GM12878 (cell line): Measurements from ENCODE around the gene PTCH2.

Source experiments
- CEBPB ChIP-seq, 2 experiments: fragments of 150-350 bp in 1 of 2; IDR thresholded peaks; 2 replicates each; pipeline ENCODE4 v1.6.1; 2012 to 2014; ENCODE audit warnings: low read depth in 2 of 2, low read length in 2 of 2, borderline replicate concordance in 1 of 2, inconsistent platforms in 1 of 2
- EP300 ChIP-seq, 2 experiments: fragments of 150-350 bp in 1 of 2; IDR thresholded peaks; 2 replicates each; pipeline ENCODE4 v1.6.1; 2011 to 2012; ENCODE audit warnings: low read depth in 2 of 2, low read length in 2 of 2, borderline replicate concordance in 1 of 2, improper control_type of control experiment in 1 of 2, inconsistent platforms in 1 of 2; ENCODE audit not compliant: control insufficient read depth in 1 of 2
- ETV6 ChIP-seq, 2 experiments: fragments of 450-650 bp in 1 of 2; IDR thresholded peaks in 1 of 2; conservative IDR thresholded peaks in 1 of 2; 2 replicates each; pipeline ENCODE4 v1.6.1; 2014; ENCODE audit warnings: antibody characterized with exemption in 1 of 2, borderline replicate concordance in 1 of 2, low read depth in 1 of 2, mild to moderate bottlenecking in 1 of 2, moderate library complexity in 1 of 2
- POLR2AphosphoS5 ChIP-seq: IDR thresholded peaks from 2 replicates; pipeline ENCODE4 v1.6.1; 2011; ENCODE audit warnings: mild to moderate bottlenecking, low read length, inconsistent platforms
- SREBF2 ChIP-seq: IDR thresholded peaks from 2 replicates; pipeline ENCODE4 v1.6.1; 2012; ENCODE audit warnings: mild to moderate bottlenecking, low read length
- YY1 ChIP-seq: IDR thresholded peaks from 2 replicates; pipeline ENCODE4 v1.6.1; 2011; ENCODE audit warnings: low read depth, mild to moderate bottlenecking, low read length
- ZBED1 ChIP-seq: IDR thresholded peaks from 2 replicates; pipeline ENCODE4 v1.6.1; 2016; ENCODE audit warnings: borderline replicate concordance

DNA sequence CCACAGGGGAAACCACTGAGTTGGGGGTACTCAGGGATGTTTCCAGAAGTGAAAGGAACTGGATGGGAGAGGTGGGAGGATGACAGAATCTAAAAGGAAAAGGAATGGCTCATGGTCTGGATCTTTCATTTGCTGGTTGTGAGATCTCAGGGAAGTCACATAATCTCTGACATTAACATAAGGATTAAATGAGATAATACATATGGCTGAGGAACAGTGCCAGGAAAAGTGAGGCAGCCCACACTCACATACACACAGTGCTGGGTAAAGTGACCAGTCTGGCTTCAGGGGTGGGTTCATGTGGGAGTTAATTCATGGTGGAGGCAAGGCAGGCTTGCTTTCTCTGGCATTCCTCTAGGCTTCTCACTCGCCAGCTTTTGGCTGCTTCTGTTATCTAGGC lies 3.9 kb upstream of the PTCH2 start:
- TF ChIP-seq SREBF2 (no peak), YY1 (no peak), ZBED1 (no peak), ETV6 (conservative IDR thresholded peaks at IDR 0.05 in 1 of 2, IDR thresholded peaks at IDR 0.05 in 1 of 2; ENCODE audit: borderline replicate concordance in 1 of 2, low read depth in 1 of 2) (no peak), EP300 (IDR thresholded peaks at IDR 0.05; ENCODE audit: borderline replicate concordance in 1 of 2, control insufficient read depth in 1 of 2, low read depth in 2 of 2, low read length in 2 of 2) (no peak), POLR2AphosphoS5 (no peak), CEBPB (IDR thresholded peaks at IDR 0.05; ENCODE audit: borderline replicate concordance in 1 of 2, low read depth in 2 of 2, low read length in 2 of 2) (no peak)
